K562 (cell line): ENCODE results near the gene EEF1A2. TPM values are rescaled to one million over a fixed set of nuclear protein-coding genes. Genes with fewer than 3 reads are reported as not detected.

Source experiments
- ATAC-seq: fragments of 200-7000 bp; cut with Tn5 transposase; 3 replicates; pipeline ENCODE4 v1.9.1; 2020; ENCODE audit warnings: moderate library complexity
- BruUV-seq: library from RNA; stranded (reverse); fragments of 400-500 nt; replicated peaks from 2 replicates; lab custom pipeline; 2021; lab: Mats Ljungman, UMichigan
- CTCF ChIA-PET: fragments of 300-600 bp; formaldehyde crosslinking; extraction: SDS; loops from one replicate; lab custom pipeline; 2021; ENCODE audit warnings: low intra/inter-chr PET ratio; lab: Yijun Ruan, JAX
- POLR2A ChIA-PET: fragments of 300-600, 350-650 bp; sonication (Branson Sonifier 250); formaldehyde crosslinking; extraction: SDS; loops from one replicate; lab custom pipeline; 2021; ENCODE audit warnings: antibody characterized with exemption, inconsistent platforms; lab: Yijun Ruan, JAX
- DNase-seq, 4 experiments: peaks; one replicate each; pipeline versions ENCODE4 v3.0.0 to v3.0.0-alpha.2; 2011 to 2018; ENCODE audit warnings: low spot score in 3 of 4, mixed read lengths in 3 of 4; ENCODE audit errors: extremely low read depth in 1 of 4
- FAIRE-seq: peaks from 2 replicates; lab custom pipeline; 2011; peaks lifted over from hg19 to GRCh38; lab: Jason Lieb, UNC
- H2AFZ ChIP-seq: 2 replicates; pipeline ENCODE4 v1.6.0; 2011; ENCODE audit warnings: low read depth, low read length, control low read depth, inconsistent platforms
- H3K27ac ChIP-seq: fragments of 200-600 bp; 3 replicates; pipeline ENCODE4 v1.8.0; 2011; ENCODE audit warnings: low read depth, mild to moderate bottlenecking, control low read depth, inconsistent platforms, low read length, moderate library complexity, mixed read lengths; ENCODE audit errors: extremely low read depth
- H3K27me3 ChIP-seq, 2 experiments: fragments of 300-600 bp in 1 of 2; 2 replicates in 1 of 2; 3 replicates in 1 of 2; pipeline versions ENCODE4 v1.6.0 to v1.8.0; 2011; ENCODE audit warnings: inconsistent platforms in 2 of 2, low read length in 2 of 2, mild to moderate bottlenecking in 1 of 2, mixed read lengths in 1 of 2, moderate library complexity in 1 of 2; ENCODE audit not compliant: control insufficient read depth in 2 of 2, insufficient read depth in 2 of 2
- H3K36me3 ChIP-seq: fragments of 300-600 bp; 3 replicates; pipeline ENCODE4 v1.8.0; 2011; ENCODE audit warnings: mild to moderate bottlenecking, low read length, inconsistent platforms; ENCODE audit not compliant: control insufficient read depth, insufficient read depth
- H3K4me1 ChIP-seq, 2 experiments: fragments of 200-600 bp in 1 of 2; replicated peaks in 1 of 2; 2 replicates in 1 of 2; 3 replicates in 1 of 2; pipeline versions ENCODE4 v1.5.1 to v1.8.0; 2011; ENCODE audit warnings: inconsistent platforms in 2 of 2, low read length in 2 of 2, mild to moderate bottlenecking in 1 of 2, mixed read lengths in 1 of 2, moderate library complexity in 1 of 2; ENCODE audit not compliant: control insufficient read depth in 2 of 2, insufficient read depth in 2 of 2
- H3K4me2 ChIP-seq: 2 replicates; pipeline ENCODE4 v1.6.1; 2011; ENCODE audit warnings: low read length, control low read depth, inconsistent platforms, mixed read lengths; ENCODE audit not compliant: insufficient read depth
- H3K4me3 ChIP-seq: fragments of 200-600 bp; sonication (generic), shearing (Covaris generic); 2 replicates; pipeline ENCODE4 v1.5.1; 2016; ENCODE audit warnings: control low read depth, inconsistent platforms
- H3K79me2 ChIP-seq: fragments of 200-600 bp; 3 replicates; pipeline ENCODE4 v1.8.0; 2011; ENCODE audit warnings: low read length, inconsistent platforms; ENCODE audit not compliant: control insufficient read depth, insufficient read depth
- H3K9ac ChIP-seq, 2 experiments: 2 replicates each; pipeline versions ENCODE4 v1.6.0 to v1.6.1; 2011; ENCODE audit warnings: low read depth in 2 of 2, low read length in 2 of 2, control low read depth in 1 of 2, inconsistent platforms in 1 of 2, mild to moderate bottlenecking in 1 of 2, mixed read lengths in 1 of 2; ENCODE audit not compliant: insufficient read depth in 1 of 2
- H3K9me1 ChIP-seq: one replicate; pipeline ENCODE4 v1.6.0; 2011; ENCODE audit warnings: inconsistent platforms, mild to moderate bottlenecking, low read length, moderate library complexity; ENCODE audit not compliant: control insufficient read depth, insufficient read depth
- H3K9me3 ChIP-seq: replicated peaks from 2 replicates; pipeline ENCODE4 v1.5.1; 2011; ENCODE audit warnings: low read depth, low read length, inconsistent platforms; ENCODE audit not compliant: control insufficient read depth, insufficient read depth
- H4K20me1 ChIP-seq: replicated peaks from 2 replicates; pipeline ENCODE4 v1.6.1; 2011; ENCODE audit warnings: low read length, inconsistent platforms, mixed read lengths; ENCODE audit not compliant: control insufficient read depth, insufficient read depth
- BCOR ChIP-seq: fragments of 450-650 bp; IDR thresholded peaks from 2 replicates; pipeline ENCODE4 v1.6.1; 2016
- CTBP1 ChIP-seq: fragments of 450-650 bp; IDR thresholded peaks from 2 replicates; pipeline ENCODE4 v1.6.1; 2016; ENCODE audit warnings: borderline replicate concordance
- ESRRA ChIP-seq: fragments of 450-650 bp; IDR thresholded peaks from 2 replicates; pipeline ENCODE4 v1.6.1; 2014; ENCODE audit warnings: low read depth, mild to moderate bottlenecking, moderate library complexity, borderline replicate concordance
- IFI16 ChIP-seq: fragments of 250-450 bp; sonication (Bioruptor Pico); IDR thresholded peaks from 2 replicates; pipeline ENCODE4 v2.1.2; 2022; ENCODE audit warnings: mild to moderate bottlenecking, inconsistent platforms
- ZBTB33 ChIP-seq: sonication (generic); formaldehyde crosslinking; IDR thresholded peaks from 2 replicates; pipeline ENCODE4 v1.8.1; 2023; ENCODE audit warnings: mild to moderate bottlenecking, missing genetic modification reagents
- ZFX ChIP-seq: sonication (generic); formaldehyde crosslinking; IDR thresholded peaks from 2 replicates; pipeline ENCODE4 v1.8.0; 2022; ENCODE audit warnings: mild to moderate bottlenecking, missing genetic modification reagents, moderate library complexity
- WGBS: fragments of 100-300 bp; shearing (Covaris generic); methylation state at CpG from one replicate; pipeline ENCODE4 v1.1.6; 2016; ENCODE audit warnings: low coverage, mixed read lengths; ENCODE audit not compliant: insufficient coverage; ENCODE audit errors: missing lambda C conversion rate; 5-methylcytosine and 5-hydroxymethylcytosine counted together
- in situ Hi-C: fragments of 300-500 bp; cut with MboI; formaldehyde crosslinking; loops from 4 replicates; pipeline ENCODE4 v1.15.0; 2018; ENCODE audit warnings: inconsistent platforms, mixed read lengths
- intact Hi-C: fragments of 100-400 bp; cut with micrococcal nuclease; formaldehyde crosslinking; loops from 2 replicates; pipeline ENCODE4 v1.14.2; 2022
- polyA plus RNA-seq, 8 experiments: library from polyadenylated mRNA; depleted of rRNA in 4 of 8; stranded (reverse) in 5 of 8; unstranded in 3 of 8; fragments of >200 nt; fragmentation: Nextera tagmentation in 2 of 8; fragmentation: Illumina TruSeq in 1 of 8; extraction: Ambion mirVana in 2 of 8; extraction: Trizol in 1 of 8; gene quantifications; 2 replicates each; pipeline versions ENCODE4 v1.2.1 to v1.2.3, GENCODE V29; 2011 to 2014; ENCODE audit warnings: inconsistent platforms in 1 of 8, missing spikeins in 1 of 8
- total RNA-seq, 7 experiments: library from RNA; depleted of rRNA in 6 of 7; stranded (reverse); fragments of >200 nt in 6 of 7; fragmentation: Illumina TruSeq in 2 of 7; extraction: Trizol in 2 of 7; gene quantifications; 2 replicates each; pipeline versions ENCODE4 v1.2.1 to v1.2.3, GENCODE V29; 2011 to 2021; ENCODE audit warnings: low replicate concordance in 1 of 7

The EEF1A2 gene
- total and polyA plus RNA-seq, 9 of the 15 experiments (the other 6 are each of a cell fraction or from before 2014, with no cell fraction given), result 0.04 to 29.6 (median 11.5) TPM

GRCh38 chr20:63544241-63544957 lies 45.5 kb upstream of the EEF1A2 start:
- peak; percentile 60 for ATAC-seq
- no peaks in the 10 kb centered on the region for H3K36me3 ChIP-seq
- ChIA-PET CTCF (no interaction called here), POLR2A (interaction anchor here (1.3 to 1.4 kb wide), 2 partner anchors 24 to 33 kb away, joined by 3 to 5 read pairs; partner anchors contain the start of gene PPDPF)
- peaks cover 3% of the 10 kb centered on the region for H4K20me1 ChIP-seq
- TF ChIP-seq BCOR (no peak), ZBTB33 (CRISPR knock-in tag) (peak; percentile 64; the same call in 1 of the 2 replicates), CTBP1 (peak; percentile 39; the same call in 1 of the 2 replicates), ESRRA (0 out of 2 replicates have a peak, but pooled peaks have one; percentile 29), ZFX (CRISPR knock-in tag) (0 out of 2 replicates have a peak, but pooled peaks have one; percentile 26), IFI16 (CRISPR knock-in tag) (no peak)
- WGBS, result 11% methylated on average over 23 of the region's 27 CpGs
- FAIRE-seq, result no peak
- H3K9me3 ChIP-seq, result no peaks in the 10 kb centered on the region
- H3K4me1 ChIP-seq, result peaks cover 0 to 88% of the 10 kb centered on the region in 2 experiments; a peak in 3 of 5 replicates
- no peaks in the 10 kb centered on the region for H3K9me1 ChIP-seq
- H3K27ac ChIP-seq, result no peak overlapping the region
- BruUV-seq, result no TSS peak
- intact Hi-C loops (no loop called here), in situ Hi-C loops (no loop called here)
- H2AFZ ChIP-seq, result no peak overlapping the region
- H3K79me2 ChIP-seq, result no peaks in the 10 kb centered on the region
- DNase-seq, result peak in 1 of 4 experiments; percentile 23
- no peak overlapping the region for H3K4me3 ChIP-seq
- H3K4me2 ChIP-seq, result no peak overlapping the region
- peak overlapping the region in 1 of 2 experiments; percentile 58; a peak in 2 of 4 replicates for H3K9ac ChIP-seq
- H3K27me3 ChIP-seq, result peaks cover 0 to 47% of the 10 kb centered on the region in 2 experiments; a peak in 4 of 5 replicates
